GM18505 (cell line): Measurements from ENCODE around the gene NKD1.

ENCODE experiments used
- ATAC-seq: cut with Tn5 transposase; IDR thresholded peaks from one replicate; pipeline ENCODE4 v1.9.1; 2021; ENCODE audit not compliant: unreplicated experiment
- POLR2A ChIP-seq: IDR thresholded peaks from 4 replicates; pipeline ENCODE4 v1.6.1; 2011; ENCODE audit warnings: borderline replicate concordance; ENCODE audit not compliant: insufficient read depth, insufficient read length; ENCODE audit errors: extremely low read depth

NKD1 gene

GRCh38 chr16:50631985-50632576, 83.9 kb downstream of the NKD1 start:
- TF ChIP-seq POLR2A = no peak
- no peak for ATAC-seq

GRCh38 chr16:50632927-50633800, 85.0 kb downstream of the NKD1 start:
- no peak for ATAC-seq
- no peak for TF ChIP-seq POLR2A

- no peak for ATAC-seq
- TF ChIP-seq POLR2A = no peak
Observed at GRCh38 chr16:50634090-50634489, 85.9 kb downstream of the NKD1 start.

- no peak for TF ChIP-seq POLR2A
- no peak for ATAC-seq
Observed at GRCh38 chr16:50634947-50635346, 86.8 kb downstream of the NKD1 start.

DNA sequence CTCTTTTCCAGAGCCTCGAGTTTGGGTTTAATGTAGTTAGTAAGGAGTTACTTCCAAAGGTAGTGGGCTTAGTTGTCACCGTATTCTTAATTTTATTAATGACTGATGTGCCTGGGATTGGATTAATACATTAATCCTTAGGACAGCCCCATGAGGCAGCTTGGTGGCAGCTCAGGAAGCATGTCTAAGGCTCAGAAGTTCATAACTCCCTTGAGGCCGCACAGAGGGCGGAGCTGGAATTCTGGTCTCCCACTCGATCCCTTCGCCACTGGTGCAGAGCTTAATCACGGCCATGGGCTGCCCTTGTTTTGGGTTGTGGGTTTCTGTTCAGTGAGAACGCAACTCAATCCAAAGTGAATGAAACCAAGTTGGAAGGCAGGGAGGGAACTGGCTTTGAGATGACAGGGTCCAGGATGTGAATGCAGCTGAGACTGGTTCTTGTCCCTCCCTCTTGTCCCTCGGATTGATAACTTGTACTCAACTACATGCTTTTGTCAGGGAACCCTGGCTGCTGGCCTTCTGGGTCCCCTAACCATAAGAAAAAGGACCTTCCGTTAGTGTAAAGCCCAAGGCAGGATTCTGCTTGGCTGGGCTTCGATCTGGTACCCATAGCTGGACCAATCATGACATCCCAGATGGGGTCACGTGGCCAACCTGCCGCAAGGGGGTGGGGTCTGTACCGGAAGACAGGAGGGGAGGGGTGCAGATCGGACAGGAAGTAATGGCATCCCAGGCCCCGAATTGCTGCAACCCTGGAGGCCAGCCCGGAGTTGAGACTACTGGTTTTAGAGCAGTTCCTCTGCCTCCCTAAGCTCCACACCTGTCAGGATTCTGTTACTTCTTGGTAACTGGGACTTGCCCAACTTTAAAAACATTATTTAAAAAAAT, 87.6 kb downstream of the NKD1 start:
- ATAC-seq = no peak
- no peak for TF ChIP-seq POLR2A

GRCh38 chr16:50636753-50637374, 88.7 kb downstream of the NKD1 start:
- ATAC-seq = no peak
- TF ChIP-seq POLR2A = no peak

GRCh38 chr16:50637716-50638602, 89.8 kb downstream of the NKD1 start:
- TF ChIP-seq POLR2A = no peak
- ATAC-seq = no peak

GRCh38 chr16:50638816-50639670, 90.8 kb downstream of the NKD1 start:
- TF ChIP-seq POLR2A = no peak
- no peak for ATAC-seq

GRCh38 chr16:50640391-50640790, 92.2 kb downstream of the NKD1 start:
- TF ChIP-seq POLR2A = no peak
- ATAC-seq = no peak

DNA sequence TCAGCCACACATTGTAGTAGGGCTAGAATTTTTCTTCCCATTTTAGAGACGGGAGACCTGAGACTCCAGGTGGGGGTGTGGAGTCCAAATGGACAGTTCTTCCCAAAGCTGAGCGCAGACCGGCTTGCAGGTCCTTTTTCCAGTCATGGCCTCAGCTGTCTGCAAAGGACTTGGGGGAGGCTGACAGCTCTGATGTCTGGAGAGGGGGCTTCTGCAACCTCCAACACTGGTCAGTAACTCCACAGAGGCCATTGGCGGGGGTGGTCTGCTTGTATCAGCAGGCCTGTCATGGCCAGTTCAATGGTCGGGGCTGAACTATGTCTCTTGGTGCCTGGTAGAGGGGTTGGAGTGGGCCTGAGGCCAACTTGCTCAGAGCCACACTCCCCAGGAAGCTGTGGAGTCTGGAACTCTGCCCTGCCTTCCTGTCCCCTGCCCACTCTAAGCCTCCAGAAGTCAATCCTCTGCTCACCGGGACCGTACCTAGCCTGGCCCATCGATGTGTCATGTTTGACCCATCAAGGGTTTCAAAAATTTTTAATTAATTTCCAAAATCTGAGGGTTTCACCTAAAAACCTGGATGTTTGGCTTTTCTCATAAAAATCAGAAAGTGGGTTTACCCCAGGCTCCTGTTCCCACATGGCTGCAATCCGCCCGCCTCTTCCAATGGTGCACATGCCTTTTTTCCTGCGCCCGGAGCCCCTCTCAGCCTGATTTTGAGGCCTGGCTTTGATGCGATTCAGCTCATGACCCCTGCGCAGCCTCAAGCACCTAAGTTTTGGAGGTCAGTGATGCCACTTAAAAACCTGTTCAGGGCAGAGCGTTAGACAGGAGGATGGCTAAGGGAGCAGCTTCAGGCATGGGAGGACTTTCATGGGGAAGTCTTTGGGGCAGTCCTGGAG, 93.0 kb downstream of the NKD1 start:
- TF ChIP-seq POLR2A = no peak
- ATAC-seq = no peak

- no peak for ATAC-seq
- no peak for TF ChIP-seq POLR2A
Observed at GRCh38 chr16:50641818-50642187, 93.6 kb downstream of the NKD1 start.

GRCh38 chr16:50642349-50642748, 94.2 kb downstream of the NKD1 start:
- TF ChIP-seq POLR2A = no peak
- ATAC-seq = no peak
